ENCODE results near the gene RFFL.

Gene RFFL

DNA sequence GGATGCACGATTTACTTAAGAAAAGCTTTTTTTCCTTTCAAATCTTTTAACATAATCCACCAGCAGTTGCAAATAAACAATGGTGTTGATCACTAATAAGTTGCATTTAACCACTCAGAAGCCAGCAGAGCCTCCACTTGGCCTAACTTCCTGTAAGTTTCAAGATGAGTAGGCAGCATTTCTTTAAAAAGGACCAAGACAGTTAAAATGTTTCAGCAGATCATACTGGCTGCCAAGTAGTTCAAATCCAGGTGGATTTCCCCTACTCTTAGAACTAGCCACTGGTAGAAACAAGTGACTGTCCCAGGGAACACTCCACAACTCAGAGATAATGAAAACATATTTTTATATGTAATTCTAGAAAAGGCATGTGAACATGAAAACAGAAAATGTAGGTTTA lies 17.0 kb upstream of the RFFL start:
- Histone ChIP-seq H3K4me1 (ENCODE audit: insufficient read depth, low read length, severe bottlenecking) (peaks cover 5% of the 10 kb centered on the region), H4K20me1 (ENCODE audit: insufficient read depth, low read length) (no peaks in the 10 kb centered on the region), H2AFZ (ENCODE audit: low read length) (no peak overlapping the region), H3K27me3 (ENCODE audit: insufficient read depth, low read length) (no peaks in the 10 kb centered on the region), H3K36me3 (ENCODE audit: insufficient read depth, low read length) (no peaks in the 10 kb centered on the region), H3F3A (ENCODE audit: insufficient read depth, low read length) (no peaks in the 10 kb centered on the region), H3K9me2 (ENCODE audit: low read depth, low read length) (no peaks in the 10 kb centered on the region), H3K27ac (ENCODE audit: low read depth, low read length, poor library complexity, severe bottlenecking) (no peak overlapping the region), H3K9me3 (ENCODE audit: low read length) (no peaks in the 10 kb centered on the region), H3K79me2 (ENCODE audit: insufficient read depth, low read length) (no peaks in the 10 kb centered on the region), H3K9ac (ENCODE audit: low read length) (no peak overlapping the region), H3K4me3 (ENCODE audit: low read depth, low read length, poor library complexity, severe bottlenecking) (no peak overlapping the region), H3K4me2 (ENCODE audit: low read length) (no peak overlapping the region)
- TF ChIP-seq, protein P1, sequence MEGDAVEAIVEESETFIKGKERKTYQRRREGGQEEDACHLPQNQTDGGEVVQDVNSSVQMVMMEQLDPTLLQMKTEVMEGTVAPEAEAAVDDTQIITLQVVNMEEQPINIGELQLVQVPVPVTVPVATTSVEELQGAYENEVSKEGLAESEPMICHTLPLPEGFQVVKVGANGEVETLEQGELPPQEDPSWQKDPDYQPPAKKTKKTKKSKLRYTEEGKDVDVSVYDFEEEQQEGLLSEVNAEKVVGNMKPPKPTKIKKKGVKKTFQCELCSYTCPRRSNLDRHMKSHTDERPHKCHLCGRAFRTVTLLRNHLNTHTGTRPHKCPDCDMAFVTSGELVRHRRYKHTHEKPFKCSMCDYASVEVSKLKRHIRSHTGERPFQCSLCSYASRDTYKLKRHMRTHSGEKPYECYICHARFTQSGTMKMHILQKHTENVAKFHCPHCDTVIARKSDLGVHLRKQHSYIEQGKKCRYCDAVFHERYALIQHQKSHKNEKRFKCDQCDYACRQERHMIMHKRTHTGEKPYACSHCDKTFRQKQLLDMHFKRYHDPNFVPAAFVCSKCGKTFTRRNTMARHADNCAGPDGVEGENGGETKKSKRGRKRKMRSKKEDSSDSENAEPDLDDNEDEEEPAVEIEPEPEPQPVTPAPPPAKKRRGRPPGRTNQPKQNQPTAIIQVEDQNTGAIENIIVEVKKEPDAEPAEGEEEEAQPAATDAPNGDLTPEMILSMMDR (IDR thresholded peaks at IDR 0.05; ENCODE audit: low read length), result no peak
- TF ChIP-seq EZH2 (IDR thresholded peaks at IDR 0.05; ENCODE audit: borderline replicate concordance, low read length), result no peak

- no peak overlapping the region for H3K4me3 ChIP-seq (ENCODE audit: low read depth, low read length, poor library complexity, severe bottlenecking)
- no peaks in the 10 kb centered on the region for H4K20me1 ChIP-seq (ENCODE audit: insufficient read depth, low read length)
- H3F3A ChIP-seq (ENCODE audit: insufficient read depth, low read length), result no peaks in the 10 kb centered on the region
- no peak overlapping the region for H3K9ac ChIP-seq (ENCODE audit: low read length)
- H3K36me3 ChIP-seq (ENCODE audit: insufficient read depth, low read length), result no peaks in the 10 kb centered on the region
- TF ChIP-seq, protein P1 (IDR thresholded peaks at IDR 0.05; ENCODE audit: low read length), result no peak
- TF ChIP-seq EZH2 (IDR thresholded peaks at IDR 0.05; ENCODE audit: borderline replicate concordance, low read length), result no peak
- H3K4me1 ChIP-seq (ENCODE audit: insufficient read depth, low read length, severe bottlenecking), result peaks cover 5% of the 10 kb centered on the region
- H3K27me3 ChIP-seq (ENCODE audit: insufficient read depth, low read length), result no peaks in the 10 kb centered on the region
- no peak overlapping the region for H2AFZ ChIP-seq (ENCODE audit: low read length)
- H3K9me3 ChIP-seq (ENCODE audit: low read length), result no peaks in the 10 kb centered on the region
- H3K9me2 ChIP-seq (ENCODE audit: low read depth, low read length), result no peaks in the 10 kb centered on the region
- no peak overlapping the region for H3K27ac ChIP-seq (ENCODE audit: low read depth, low read length, poor library complexity, severe bottlenecking)
- H3K4me2 ChIP-seq (ENCODE audit: low read length), result no peak overlapping the region
- no peaks in the 10 kb centered on the region for H3K79me2 ChIP-seq (ENCODE audit: insufficient read depth, low read length)
Measured at GRCh38 chr17:35079547-35080423, 16.3 kb upstream of the RFFL start.

DNA sequence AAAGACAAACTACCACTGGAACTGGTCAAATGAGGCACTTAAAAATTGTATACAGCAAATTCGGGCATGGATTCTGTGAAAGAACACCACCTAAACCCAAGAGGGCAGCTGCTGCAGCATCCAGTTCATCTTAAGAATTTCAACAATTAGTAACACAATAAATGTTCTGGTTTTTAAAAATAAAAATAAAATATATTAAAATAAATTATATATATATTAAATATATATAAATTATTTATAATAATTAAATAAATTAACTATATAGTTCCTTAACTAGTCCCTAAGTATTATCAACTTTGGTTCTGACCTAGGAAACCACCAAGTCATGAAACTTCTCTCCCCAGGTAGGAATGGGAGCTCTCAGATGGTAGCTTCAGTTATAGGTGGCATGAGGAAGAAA lies 13.4 kb upstream of the RFFL start:
- no peak for TF ChIP-seq EZH2 (IDR thresholded peaks at IDR 0.05; ENCODE audit: borderline replicate concordance, low read length)
- TF ChIP-seq, protein P1 (IDR thresholded peaks at IDR 0.05; ENCODE audit: low read length), result no peak
- Histone ChIP-seq H3K79me2 (ENCODE audit: insufficient read depth, low read length) (no peaks in the 10 kb centered on the region), H2AFZ (ENCODE audit: low read length) (no peak overlapping the region), H3K27me3 (ENCODE audit: insufficient read depth, low read length) (no peaks in the 10 kb centered on the region), H3K36me3 (ENCODE audit: insufficient read depth, low read length) (no peaks in the 10 kb centered on the region), H3F3A (ENCODE audit: insufficient read depth, low read length) (no peaks in the 10 kb centered on the region), H3K4me2 (ENCODE audit: low read length) (no peak overlapping the region), H3K4me3 (ENCODE audit: low read depth, low read length, poor library complexity, severe bottlenecking) (no peak overlapping the region), H3K4me1 (ENCODE audit: insufficient read depth, low read length, severe bottlenecking) (no peaks in the 10 kb centered on the region), H4K20me1 (ENCODE audit: insufficient read depth, low read length) (no peaks in the 10 kb centered on the region), H3K9ac (ENCODE audit: low read length) (no peak overlapping the region), H3K27ac (ENCODE audit: low read depth, low read length, poor library complexity, severe bottlenecking) (no peak overlapping the region), H3K9me2 (ENCODE audit: low read depth, low read length) (no peaks in the 10 kb centered on the region), H3K9me3 (ENCODE audit: low read length) (no peaks in the 10 kb centered on the region)
